GM12892 (cell line): ENCODE measurements around the gene GNAL.

ENCODE experiments used
- POLR2A ChIP-seq: IDR thresholded peaks from 2 replicates; pipeline ENCODE4 v1.6.1; 2011; ENCODE audit warnings: low read depth, low read length, control low read depth
- POLR2AphosphoS5 ChIP-seq: IDR thresholded peaks from 2 replicates; pipeline ENCODE4 v1.6.1; 2011; ENCODE audit warnings: low read depth, low read length, control low read depth
- TAF1 ChIP-seq: IDR thresholded peaks from 2 replicates; pipeline ENCODE4 v1.6.1; 2011; ENCODE audit warnings: low read depth, mild to moderate bottlenecking, control low read depth, low read length, borderline replicate concordance

GRCh38 chr18:11899063-11899462, 210.0 kb downstream of the GNAL start:
- TF ChIP-seq POLR2A (no peak), POLR2AphosphoS5 (no peak), TAF1 (no peak)
